T-cell (primary cell): ENCODE data around the gene H6PD. TPM values are rescaled to one million over a fixed set of nuclear protein-coding genes. Genes with fewer than 3 reads are reported as not detected.
"Not testable (repeated sequence)": the region's sequence is repeated elsewhere in the genome, so short reads cannot be mapped to it uniquely, and the experiment has no call there.

Experiments used
- ATAC-seq, 4 experiments: fragments of 200-7000 bp in 3 of 4; fragments of 150-1000 bp in 1 of 4; cut with Tn5 transposase; replicated peaks in 1 of 4; 1 replicate in 3 of 4; 2 replicates in 1 of 4; pipeline ENCODE4 v1.10.0; 2021; ENCODE audit warnings: moderate library complexity in 3 of 4, mild to moderate bottlenecking in 2 of 4, moderate number of reproducible peaks in 1 of 4
- CTCF ChIA-PET, 2 donors: fragments of 300-600 bp; sonication (Branson Sonifier 250); formaldehyde crosslinking; loops; one replicate each; lab custom pipeline; 2022; ENCODE audit warnings: antibody characterized with exemption in 2 of 2; lab: Charles Lee
- POLR2A ChIA-PET, 2 donors: fragments of 300-600 bp; sonication (Branson Sonifier 250); formaldehyde crosslinking; loops; one replicate each; lab custom pipeline; 2022; ENCODE audit warnings: antibody characterized with exemption in 2 of 2; lab: Charles Lee
- DNase-seq, 35 experiments: peaks; one replicate each; pipeline versions ENCODE4 v3.0.0 to v3.0.0-alpha.2; 2013 to 2023
- H3K27ac ChIP-seq: one replicate; pipeline ENCODE4 v1.5.1; 2013; ENCODE audit warnings: low read length
- H3K27me3 ChIP-seq, 2 experiments: replicated peaks in 1 of 2; 1 replicate in 1 of 2; 2 replicates in 1 of 2; pipeline versions ENCODE4 v1.6.1 to v1.7.0; 2013; ENCODE audit warnings: low read length in 1 of 2, mixed read lengths in 1 of 2; ENCODE audit not compliant: control insufficient read depth in 2 of 2, insufficient read depth in 2 of 2; ENCODE audit errors: extremely low read depth in 1 of 2
- H3K36me3 ChIP-seq, 2 donors: 1 replicate in 1 of 2; 2 replicates in 1 of 2; pipeline versions ENCODE4 v1.6.1 to v1.7.0; 2013; ENCODE audit warnings: low read length in 1 of 2; ENCODE audit not compliant: control insufficient read depth in 2 of 2, insufficient read depth in 1 of 2; ENCODE audit errors: extremely low read depth in 1 of 2
- H3K4me1 ChIP-seq, 2 experiments: 1 replicate in 1 of 2; 2 replicates in 1 of 2; pipeline versions ENCODE4 v1.6.1 to v1.7.0; 2013; ENCODE audit warnings: low read length in 2 of 2, mixed read lengths in 1 of 2; ENCODE audit not compliant: insufficient read depth in 2 of 2, control insufficient read depth in 1 of 2; ENCODE audit errors: extremely low read depth in 1 of 2
- H3K4me3 ChIP-seq, 2 donors: 1 replicate in 1 of 2; 2 replicates in 1 of 2; pipeline versions ENCODE4 v1.5.1 to v1.7.0; 2013; ENCODE audit warnings: mild to moderate bottlenecking in 2 of 2, low read length in 1 of 2, moderate library complexity in 1 of 2; ENCODE audit not compliant: control insufficient read depth in 1 of 2; ENCODE audit errors: extremely low read depth in 1 of 2
- H3K9me3 ChIP-seq: 2 replicates; pipeline ENCODE4 v1.7.0; 2013
- H3K27ac Mint-ChIP-seq, 2 donors: one replicate each; pipeline ENCODE4 v1.8.0; 2020 to 2021; ENCODE audit warnings: mild to moderate bottlenecking in 2 of 2, mixed read lengths in 2 of 2
- H3K27me3 Mint-ChIP-seq, 2 donors: one replicate each; pipeline ENCODE4 v1.8.0; 2021 to 2022; ENCODE audit warnings: mixed read lengths in 2 of 2
- H3K36me3 Mint-ChIP-seq: one replicate; pipeline ENCODE4 v1.8.0; 2021; ENCODE audit warnings: mixed read lengths
- H3K4me1 Mint-ChIP-seq, 3 donors: one replicate each; pipeline ENCODE4 v1.8.0; 2020 to 2022; ENCODE audit warnings: mixed read lengths in 3 of 3, mild to moderate bottlenecking in 1 of 3
- H3K4me3 Mint-ChIP-seq, 3 donors: one replicate each; pipeline ENCODE4 v1.8.0; 2020 to 2022; ENCODE audit warnings: mild to moderate bottlenecking in 3 of 3, mixed read lengths in 3 of 3, moderate library complexity in 3 of 3
- H3K9me3 Mint-ChIP-seq, 3 donors: one replicate each; pipeline ENCODE4 v1.8.0; 2020 to 2022; ENCODE audit warnings: mixed read lengths in 3 of 3
- WGBS: methylation state at CpG from one replicate; pipeline ENCODE4 v1.1.5; 2013; ENCODE audit warnings: missing lambda C conversion rate; ENCODE audit not compliant: insufficient coverage; 5-methylcytosine and 5-hydroxymethylcytosine counted together
- total RNA-seq, 35 experiments: library from RNA in 6 of 35; stranded (reverse) in 6 of 35; fragments of 120-200 nt in 1 of 35; gene quantifications; one replicate each; pipeline versions ENCODE4 v1.2.1 to v1.2.4 and lab custom pipeline; 2013 to 2026

Gene H6PD
- total RNA-seq, 5 donors from 2014 or later (not counting 1 experiment from before 2014, with no cell fraction given): 17.6 to 26.5 (median 23.9) TPM

GRCh38 chr1:9299571-9300541 is 65.3 kb downstream of the H6PD start:
- peaks cover 17 to 38% (median 22%) of the 10 kb centered on the region in 3 donors for H3K4me1 Mint-ChIP-seq
- H3K9me3 ChIP-seq, H3K4me3 Mint-ChIP-seq, H3K27ac Mint-ChIP-seq, CTCF ChIA-PET, ATAC-seq, DNase-seq, H3K27me3 Mint-ChIP-seq, H3K9me3 Mint-ChIP-seq, H3K36me3 ChIP-seq, POLR2A ChIA-PET, H3K27ac ChIP-seq, H3K36me3 Mint-ChIP-seq, H3K4me3 ChIP-seq: not testable (repeated sequence)
- WGBS: 78% methylated on average over 6 of the region's 16 CpGs
- H3K4me1 ChIP-seq: peaks cover 0 to 18% of the 10 kb centered on the region in 2 experiments
- peaks cover 0 to 11% of the 10 kb centered on the region in 2 experiments for H3K27me3 ChIP-seq

- Histone ChIP-seq H3K4me1 (peaks cover 0 to 15% of the 10 kb centered on the region in 2 experiments), H3K9me3 (no peaks in the 10 kb centered on the region), H3K4me3 (no peak overlapping the region), H3K27me3 (peaks cover 0 to 6% of the 10 kb centered on the region in 2 experiments), H3K36me3 (no peaks in the 10 kb centered on the region), H3K27ac (no peak overlapping the region)
- Mint-ChIP-seq H3K36me3 (no peaks in the 10 kb centered on the region), H3K4me3 (no peak overlapping the region), H3K4me1 (peaks cover 17 to 43% (median 22%) of the 10 kb centered on the region in 3 donors), H3K27me3 (no peaks in the 10 kb centered on the region), H3K27ac (no peak overlapping the region), H3K9me3 (no peaks in the 10 kb centered on the region)
- CTCF ChIA-PET: no interaction called here
- 50% methylated on average over 4 of the region's 6 CpGs for WGBS
- ATAC-seq (no peak), DNase-seq (no peak)
- POLR2A ChIA-PET: no interaction called here
These were observed 66.0 kb downstream of the H6PD start for GRCh38 chr1:9300573-9300972.

GRCh38 chr1:9302745-9303524 is 68.4 kb downstream of the H6PD start:
- DNase-seq (no peak), ATAC-seq (no peak)
- Histone ChIP-seq H3K27me3 (peaks cover 0 to 5% of the 10 kb centered on the region in 2 experiments), H3K4me1 (peaks cover 0 to 11% of the 10 kb centered on the region in 2 experiments), H3K4me3 (no peak overlapping the region), H3K27ac (no peak overlapping the region), H3K36me3 (no peaks in the 10 kb centered on the region), H3K9me3 (no peaks in the 10 kb centered on the region)
- Mint-ChIP-seq H3K27ac (no peak overlapping the region), H3K4me3 (no peak overlapping the region), H3K36me3 (no peaks in the 10 kb centered on the region), H3K9me3 (no peaks in the 10 kb centered on the region), H3K4me1 (peaks cover 13 to 41% (median 17%) of the 10 kb centered on the region in 3 donors), H3K27me3 (no peaks in the 10 kb centered on the region)
- 69% methylated on average over 2 of the region's 9 CpGs for WGBS
- CTCF ChIA-PET: no interaction called here
- POLR2A ChIA-PET: no interaction called here

GRCh38 chr1:9303916-9304315 is 69.3 kb downstream of the H6PD start:
- CTCF ChIA-PET: interaction anchor here (0.6 to 1.0 kb wide), 2 partner anchors 151 kb away, joined by 3 to 4 read pairs; no protein-coding TSS in a partner anchor
- Histone ChIP-seq H3K27me3 (peaks cover 0 to 7% of the 10 kb centered on the region in 2 experiments), H3K36me3 (peaks cover 0 to 3% of the 10 kb centered on the region in 2 donors), H3K4me1 (peaks cover 2 to 11% of the 10 kb centered on the region in 2 experiments), H3K9me3 (no peaks in the 10 kb centered on the region), H3K4me3 (no peak overlapping the region), H3K27ac (no peak overlapping the region)
- ATAC-seq (no peak), DNase-seq (no peak)
- POLR2A ChIA-PET: no interaction called here
- WGBS: 90% methylated on average over 6 of the region's 6 CpGs
- Mint-ChIP-seq H3K27ac (no peak overlapping the region), H3K9me3 (no peaks in the 10 kb centered on the region), H3K36me3 (no peaks in the 10 kb centered on the region), H3K27me3 (no peaks in the 10 kb centered on the region), H3K4me3 (no peak overlapping the region), H3K4me1 (peaks cover 13 to 42% (median 17%) of the 10 kb centered on the region in 3 donors)

GRCh38 chr1:9305216-9305615 is 70.6 kb downstream of the H6PD start:
- no peaks in the 10 kb centered on the region for H3K27me3 Mint-ChIP-seq
- peaks cover 2 to 11% of the 10 kb centered on the region in 2 experiments for H3K4me1 ChIP-seq
- no peaks in the 10 kb centered on the region for H3K9me3 ChIP-seq
- H3K4me3 Mint-ChIP-seq: no peak overlapping the region
- H3K4me1 Mint-ChIP-seq: peaks cover 13 to 41% (median 17%) of the 10 kb centered on the region in 3 donors
- 85% methylated on average over 14 of the region's 14 CpGs for WGBS
- no peak overlapping the region for H3K27ac ChIP-seq
- ATAC-seq: no peak
- H3K4me3 ChIP-seq: no peak overlapping the region
- no peak for DNase-seq
- no peaks in the 10 kb centered on the region for H3K36me3 Mint-ChIP-seq
- H3K9me3 Mint-ChIP-seq: no peaks in the 10 kb centered on the region
- ChIA-PET CTCF (no interaction called here), POLR2A (no interaction called here)
- no peak overlapping the region for H3K27ac Mint-ChIP-seq
- peaks cover 0 to 3% of the 10 kb centered on the region in 2 donors for H3K36me3 ChIP-seq
- H3K27me3 ChIP-seq: peaks cover 0 to 7% of the 10 kb centered on the region in 2 experiments

- Histone ChIP-seq H3K27ac (no peak overlapping the region), H3K4me3 (no peak overlapping the region), H3K9me3 (no peaks in the 10 kb centered on the region), H3K36me3 (peaks cover 0 to 3% of the 10 kb centered on the region in 2 donors), H3K27me3 (peaks cover 0 to 7% of the 10 kb centered on the region in 2 experiments), H3K4me1 (peaks cover 2 to 11% of the 10 kb centered on the region in 2 experiments)
- no peaks in the 10 kb centered on the region for H3K9me3 Mint-ChIP-seq
- no peak for DNase-seq
- no peak overlapping the region for H3K4me3 Mint-ChIP-seq
- no peaks in the 10 kb centered on the region for H3K27me3 Mint-ChIP-seq
- no peak for ATAC-seq
- CTCF ChIA-PET: no interaction called here
- H3K27ac Mint-ChIP-seq: no peak overlapping the region
- H3K36me3 Mint-ChIP-seq: no peaks in the 10 kb centered on the region
- POLR2A ChIA-PET: no interaction called here
- 90% methylated on average over 13 of the region's 14 CpGs for WGBS
- peaks cover 9 to 33% (median 13%) of the 10 kb centered on the region in 3 donors for H3K4me1 Mint-ChIP-seq
These were observed 71.4 kb downstream of the H6PD start for GRCh38 chr1:9306006-9306405.
